ENCODE results near the gene FAM13B. TPM values are rescaled to one million over a fixed set of nuclear protein-coding genes. Genes with fewer than 3 reads are reported as not detected.

Gene FAM13B
- polyA plus RNA-seq, 1 of the 3 experiments (the other 2 are of a cell fraction) = 13.0 TPM

GRCh38 chr5:138033386-138033808 lies 518 bp upstream of the FAM13B start:
- no peak for DNase-seq
- peak overlapping the region; percentile 95 to 98 for H3K4me3 ChIP-seq (ENCODE audit: low read depth in 2 of 2, low read length in 1 of 2)
- H3K27me3 ChIP-seq (ENCODE audit: insufficient read depth) = no peaks in the 10 kb centered on the region
- 2% methylated on average over 10 of the region's 15 CpGs for WGBS (ENCODE audit: low lambda C conversion rate)
- peak overlapping the region; percentile 95 for H3K4me2 ChIP-seq
- peaks cover 2 to 3% of the 10 kb centered on the region in 2 experiments for H3K36me3 ChIP-seq (replicated peaks in 1 of 2; ENCODE audit: control insufficient read depth in 1 of 2, insufficient read depth in 2 of 2, low read length in 1 of 2)
- H3K9ac ChIP-seq = peak overlapping the region; percentile 99
- peaks cover 18% of the 10 kb centered on the region for H3F3A ChIP-seq (replicated peaks; ENCODE audit: insufficient read depth)
- peak overlapping the region; percentile 80 for H2AFZ ChIP-seq (ENCODE audit: low read depth)
- ChIA-PET CTCF (interaction anchor here (0.8 to 5.6 kb wide), 7 partner anchors 29 to 254 kb away, joined by 3 to 74 read pairs (median 5); partner anchors contain the start of gene PKD2L2), POLR2A (no interaction called here)
- peaks cover 10 to 12% of the 10 kb centered on the region in 2 experiments; a peak in 3 of 4 replicates for H3K4me1 ChIP-seq (ENCODE audit: control insufficient read depth in 1 of 2, insufficient read depth in 2 of 2, low read depth in 1 of 2, low read length in 1 of 2)
- no peaks in the 10 kb centered on the region for H3K9me2 ChIP-seq
- peaks cover 44% of the 10 kb centered on the region for H3K79me2 ChIP-seq (ENCODE audit: insufficient read depth)
- peaks cover 40% of the 10 kb centered on the region for H4K20me1 ChIP-seq (ENCODE audit: insufficient read depth)
- peak overlapping the region; percentile 99 for H3K27ac ChIP-seq (ENCODE audit: low read depth in 2 of 2, low read length in 1 of 2)
- no peaks in the 10 kb centered on the region for H3K9me3 ChIP-seq
- no peak for TF ChIP-seq MEF2A (IDR thresholded peaks at IDR 0.05; ENCODE audit: borderline replicate concordance, low read depth)
- no peak for TF ChIP-seq NRF1 (IDR thresholded peaks at IDR 0.05; ENCODE audit: low read depth, low read length)
- TF ChIP-seq RXRA (IDR thresholded peaks at IDR 0.05; ENCODE audit: borderline replicate concordance, low read depth) = no peak
- TF ChIP-seq JUND (IDR thresholded peaks at IDR 0.05) = no peak
- TF ChIP-seq USF2 (IDR thresholded peaks at IDR 0.05; ENCODE audit: borderline replicate concordance, low read depth, low read length) = no peak
- no peak for TF ChIP-seq IRF3 (IDR thresholded peaks at IDR 0.05; ENCODE audit: low read depth, low read length)
- no peak for TF ChIP-seq FOXM1 (IDR thresholded peaks at IDR 0.05; ENCODE audit: low read depth)
- TF ChIP-seq YY1 (IDR thresholded peaks at IDR 0.05; ENCODE audit: low read depth) = no peak
- no peak for TF ChIP-seq RAD21 (IDR thresholded peaks at IDR 0.05; ENCODE audit: low read length)
- TF ChIP-seq POLR2AphosphoS5 (IDR thresholded peaks at IDR 0.05; ENCODE audit: low read depth, low read length) = no peak
- TF ChIP-seq TAF1 (IDR thresholded peaks at IDR 0.05; ENCODE audit: borderline replicate concordance, low read depth, low read length) = no peak
- TF ChIP-seq PBX3 (IDR thresholded peaks at IDR 0.05) = no peak

- Histone ChIP-seq H3K9me3 (no peaks in the 10 kb centered on the region), H4K20me1 (ENCODE audit: insufficient read depth) (peaks cover 53% of the 10 kb centered on the region), H3F3A (replicated peaks; ENCODE audit: insufficient read depth) (peaks cover 23% of the 10 kb centered on the region), H3K9ac (peak overlapping the region; percentile 99), H3K4me2 (peak overlapping the region; percentile 95), H3K4me1 (ENCODE audit: control insufficient read depth in 1 of 2, insufficient read depth in 2 of 2, low read depth in 1 of 2, low read length in 1 of 2) (peaks cover 10 to 12% of the 10 kb centered on the region in 2 experiments; a peak in 3 of 4 replicates), H2AFZ (ENCODE audit: low read depth) (peak overlapping the region; percentile 93), H3K27ac (ENCODE audit: low read depth in 2 of 2, low read length in 1 of 2) (peak overlapping the region; percentile 99), H3K27me3 (ENCODE audit: insufficient read depth) (no peaks in the 10 kb centered on the region), H3K4me3 (ENCODE audit: low read depth in 2 of 2, low read length in 1 of 2) (peak overlapping the region; percentile 95 to 98), H3K79me2 (ENCODE audit: insufficient read depth) (peaks cover 57% of the 10 kb centered on the region), H3K9me2 (no peaks in the 10 kb centered on the region), H3K36me3 (replicated peaks in 1 of 2; ENCODE audit: control insufficient read depth in 1 of 2, insufficient read depth in 2 of 2, low read length in 1 of 2) (peaks cover 2 to 10% of the 10 kb centered on the region in 2 experiments)
- TF ChIP-seq MEF2A (IDR thresholded peaks at IDR 0.05; ENCODE audit: borderline replicate concordance, low read depth) (no peak), USF1 (IDR thresholded peaks at IDR 0.05; ENCODE audit: borderline replicate concordance, low read depth) (peak; percentile 72; the same call in 1 of the 2 replicates), CTCF (IDR thresholded peaks at IDR 0.05) (peak; percentile 19; the same call in 1 of the 2 replicates), MAX (IDR thresholded peaks at IDR 0.05; ENCODE audit: low read depth) (peak; percentile 56; the same call in 1 of the 2 replicates), TAF1 (IDR thresholded peaks at IDR 0.05; ENCODE audit: borderline replicate concordance, low read depth, low read length) (no peak), EZH2phosphoT487 (IDR thresholded peaks at IDR 0.05; ENCODE audit: borderline replicate concordance, low read depth) (no peak), SIN3A (IDR thresholded peaks at IDR 0.05; ENCODE audit: borderline replicate concordance, low read depth, low read length) (peak; percentile 42; the same call in 1 of the 2 replicates), MXI1 (IDR thresholded peaks at IDR 0.05; ENCODE audit: low read depth, low read length) (peak; percentile 83)
- 4% methylated on average over 20 of the region's 24 CpGs for WGBS (ENCODE audit: low lambda C conversion rate)
- CTCF ChIA-PET = interaction anchor here (0.7 to 5.6 kb wide), 4 partner anchors 31 to 253 kb away, joined by 3 to 74 read pairs (median 6); no protein-coding TSS in a partner anchor
- DNase-seq = no peak
- POLR2A ChIA-PET = no interaction called here
These were observed 779 bp downstream of the FAM13B start for GRCh38 chr5:138032028-138032571.

Data from SK-N-SH (cell line).